GM18498 (cell line): ENCODE data around the gene GAD1.

Experiments used
- ATAC-seq: cut with Tn5 transposase; IDR thresholded peaks from one replicate; pipeline ENCODE4 v1.9.1; 2021; ENCODE audit warnings: mild to moderate bottlenecking, moderate library complexity; ENCODE audit not compliant: unreplicated experiment

The GAD1 gene

GRCh38 chr2:170887496-170887895 lies 70.8 kb downstream of the GAD1 start:
- no peak for ATAC-seq

GRCh38 chr2:170887896-170888295 lies 71.2 kb downstream of the GAD1 start:
- ATAC-seq, result no peak

- no peak for ATAC-seq
Observed at GRCh38 chr2:170891893-170892292, 75.2 kb downstream of the GAD1 start.

- ATAC-seq, result no peak
Observed at GRCh38 chr2:170892391-170892951, 75.8 kb downstream of the GAD1 start.

GRCh38 chr2:170895023-170895757 lies 78.5 kb downstream of the GAD1 start:
- ATAC-seq, result no peak

- ATAC-seq, result no peak
Observed at GRCh38 chr2:170896622-170897021, 79.9 kb downstream of the GAD1 start.

- no peak for ATAC-seq
Observed at GRCh38 chr2:170897108-170897507, 80.4 kb downstream of the GAD1 start.

GRCh38 chr2:170905864-170906263 lies 89.2 kb downstream of the GAD1 start:
- ATAC-seq, result no peak
